ENCODE measurements around the gene BROX.

GRCh38 chr1:222751255-222751654, 38.9 kb downstream of the BROX start:
- TF ChIP-seq, protein P1, sequence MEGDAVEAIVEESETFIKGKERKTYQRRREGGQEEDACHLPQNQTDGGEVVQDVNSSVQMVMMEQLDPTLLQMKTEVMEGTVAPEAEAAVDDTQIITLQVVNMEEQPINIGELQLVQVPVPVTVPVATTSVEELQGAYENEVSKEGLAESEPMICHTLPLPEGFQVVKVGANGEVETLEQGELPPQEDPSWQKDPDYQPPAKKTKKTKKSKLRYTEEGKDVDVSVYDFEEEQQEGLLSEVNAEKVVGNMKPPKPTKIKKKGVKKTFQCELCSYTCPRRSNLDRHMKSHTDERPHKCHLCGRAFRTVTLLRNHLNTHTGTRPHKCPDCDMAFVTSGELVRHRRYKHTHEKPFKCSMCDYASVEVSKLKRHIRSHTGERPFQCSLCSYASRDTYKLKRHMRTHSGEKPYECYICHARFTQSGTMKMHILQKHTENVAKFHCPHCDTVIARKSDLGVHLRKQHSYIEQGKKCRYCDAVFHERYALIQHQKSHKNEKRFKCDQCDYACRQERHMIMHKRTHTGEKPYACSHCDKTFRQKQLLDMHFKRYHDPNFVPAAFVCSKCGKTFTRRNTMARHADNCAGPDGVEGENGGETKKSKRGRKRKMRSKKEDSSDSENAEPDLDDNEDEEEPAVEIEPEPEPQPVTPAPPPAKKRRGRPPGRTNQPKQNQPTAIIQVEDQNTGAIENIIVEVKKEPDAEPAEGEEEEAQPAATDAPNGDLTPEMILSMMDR (IDR thresholded peaks at IDR 0.05; ENCODE audit: borderline replicate concordance, extremely low read depth, low read length, poor library complexity, severe bottlenecking), result no peak
- no peak for TF ChIP-seq EZH2 (IDR thresholded peaks at IDR 0.05; ENCODE audit: borderline replicate concordance, low read depth, low read length, severe bottlenecking)

All from DND-41 (cell line).